K562 (cell line): ENCODE measurements around the gene CD248. TPM values are rescaled to one million over a fixed set of nuclear protein-coding genes. Genes with fewer than 3 reads are reported as not detected.

Experiments used
- ATAC-seq: fragments of 200-7000 bp; cut with Tn5 transposase; 3 replicates; pipeline ENCODE4 v1.9.1; 2020; ENCODE audit warnings: moderate library complexity
- BruUV-seq: library from RNA; stranded (reverse); fragments of 400-500 nt; replicated peaks from 2 replicates; lab custom pipeline; 2021; lab: Mats Ljungman, UMichigan
- CTCF ChIA-PET: fragments of 300-600 bp; formaldehyde crosslinking; extraction: SDS; loops from one replicate; lab custom pipeline; 2021; ENCODE audit warnings: low intra/inter-chr PET ratio; lab: Yijun Ruan, JAX
- POLR2A ChIA-PET: fragments of 300-600, 350-650 bp; sonication (Branson Sonifier 250); formaldehyde crosslinking; extraction: SDS; loops from one replicate; lab custom pipeline; 2021; ENCODE audit warnings: antibody characterized with exemption, inconsistent platforms; lab: Yijun Ruan, JAX
- DNase-seq, 4 experiments: peaks; one replicate each; pipeline versions ENCODE4 v3.0.0 to v3.0.0-alpha.2; 2011 to 2018; ENCODE audit warnings: low spot score in 3 of 4, mixed read lengths in 3 of 4; ENCODE audit errors: extremely low read depth in 1 of 4
- FAIRE-seq: peaks from 2 replicates; lab custom pipeline; 2011; peaks lifted over from hg19 to GRCh38; lab: Jason Lieb, UNC
- H2AFZ ChIP-seq: 2 replicates; pipeline ENCODE4 v1.6.0; 2011; ENCODE audit warnings: low read depth, low read length, control low read depth, inconsistent platforms
- H3K27ac ChIP-seq: fragments of 200-600 bp; 3 replicates; pipeline ENCODE4 v1.8.0; 2011; ENCODE audit warnings: low read depth, mild to moderate bottlenecking, control low read depth, inconsistent platforms, low read length, moderate library complexity, mixed read lengths; ENCODE audit errors: extremely low read depth
- H3K27me3 ChIP-seq, 2 experiments: fragments of 300-600 bp in 1 of 2; 2 replicates in 1 of 2; 3 replicates in 1 of 2; pipeline versions ENCODE4 v1.6.0 to v1.8.0; 2011; ENCODE audit warnings: inconsistent platforms in 2 of 2, low read length in 2 of 2, mild to moderate bottlenecking in 1 of 2, mixed read lengths in 1 of 2, moderate library complexity in 1 of 2; ENCODE audit not compliant: control insufficient read depth in 2 of 2, insufficient read depth in 2 of 2
- H3K36me3 ChIP-seq: fragments of 300-600 bp; 3 replicates; pipeline ENCODE4 v1.8.0; 2011; ENCODE audit warnings: mild to moderate bottlenecking, low read length, inconsistent platforms; ENCODE audit not compliant: control insufficient read depth, insufficient read depth
- H3K4me1 ChIP-seq, 2 experiments: fragments of 200-600 bp in 1 of 2; replicated peaks in 1 of 2; 2 replicates in 1 of 2; 3 replicates in 1 of 2; pipeline versions ENCODE4 v1.5.1 to v1.8.0; 2011; ENCODE audit warnings: inconsistent platforms in 2 of 2, low read length in 2 of 2, mild to moderate bottlenecking in 1 of 2, mixed read lengths in 1 of 2, moderate library complexity in 1 of 2; ENCODE audit not compliant: control insufficient read depth in 2 of 2, insufficient read depth in 2 of 2
- H3K4me2 ChIP-seq: 2 replicates; pipeline ENCODE4 v1.6.1; 2011; ENCODE audit warnings: low read length, control low read depth, inconsistent platforms, mixed read lengths; ENCODE audit not compliant: insufficient read depth
- H3K4me3 ChIP-seq: fragments of 200-600 bp; sonication (generic), shearing (Covaris generic); 2 replicates; pipeline ENCODE4 v1.5.1; 2016; ENCODE audit warnings: control low read depth, inconsistent platforms
- H3K79me2 ChIP-seq: fragments of 200-600 bp; 3 replicates; pipeline ENCODE4 v1.8.0; 2011; ENCODE audit warnings: low read length, inconsistent platforms; ENCODE audit not compliant: control insufficient read depth, insufficient read depth
- H3K9ac ChIP-seq, 2 experiments: 2 replicates each; pipeline versions ENCODE4 v1.6.0 to v1.6.1; 2011; ENCODE audit warnings: low read depth in 2 of 2, low read length in 2 of 2, control low read depth in 1 of 2, inconsistent platforms in 1 of 2, mild to moderate bottlenecking in 1 of 2, mixed read lengths in 1 of 2; ENCODE audit not compliant: insufficient read depth in 1 of 2
- H3K9me1 ChIP-seq: one replicate; pipeline ENCODE4 v1.6.0; 2011; ENCODE audit warnings: inconsistent platforms, mild to moderate bottlenecking, low read length, moderate library complexity; ENCODE audit not compliant: control insufficient read depth, insufficient read depth
- H3K9me3 ChIP-seq: replicated peaks from 2 replicates; pipeline ENCODE4 v1.5.1; 2011; ENCODE audit warnings: low read depth, low read length, inconsistent platforms; ENCODE audit not compliant: control insufficient read depth, insufficient read depth
- H4K20me1 ChIP-seq: replicated peaks from 2 replicates; pipeline ENCODE4 v1.6.1; 2011; ENCODE audit warnings: low read length, inconsistent platforms, mixed read lengths; ENCODE audit not compliant: control insufficient read depth, insufficient read depth
- CREBBP ChIP-seq: IDR thresholded peaks from one replicate; pipeline ENCODE4 v1.6.1; 2012; ENCODE audit warnings: low read depth, mild to moderate bottlenecking, control low read depth, inconsistent platforms, low read length
- EP400 ChIP-seq: fragments of 450-650 bp; IDR thresholded peaks from 2 replicates; pipeline ENCODE4 v1.6.1; 2017; ENCODE audit warnings: antibody characterized with exemption, mild to moderate bottlenecking, moderate library complexity
- FOSL1 ChIP-seq: fragments of 200-800 bp; sonication (Bioruptor generic); conservative IDR thresholded peaks from 2 replicates; pipeline ENCODE4 v1.6.1; 2016; ENCODE audit warnings: missing genetic modification characterization, missing compliant biosample characterization
- HSF4 ChIP-seq: fragments of 250-450 bp; sonication (Bioruptor Pico); IDR thresholded peaks from 2 replicates; pipeline ENCODE4 v2.1.2; 2022; ENCODE audit warnings: mild to moderate bottlenecking, moderate library complexity, borderline replicate concordance
- NELFE ChIP-seq: IDR thresholded peaks from 2 replicates; pipeline ENCODE4 v1.6.1; 2011; ENCODE audit warnings: mild to moderate bottlenecking; ENCODE audit not compliant: insufficient read depth, insufficient read length
- NFIC ChIP-seq: fragments of 450-650 bp; IDR thresholded peaks from 2 replicates; pipeline ENCODE4 v1.6.1; 2017; ENCODE audit warnings: mild to moderate bottlenecking, inconsistent platforms
- ZBTB17 ChIP-seq: fragments of 450-650 bp; formaldehyde crosslinking; IDR thresholded peaks from 2 replicates; pipeline ENCODE4 v1.4.0; 2020; ENCODE audit warnings: mild to moderate bottlenecking
- ZBTB7A ChIP-seq: IDR thresholded peaks from 2 replicates; pipeline ENCODE4 v1.6.1; 2011; ENCODE audit warnings: low read depth, mild to moderate bottlenecking, low read length, moderate library complexity, borderline replicate concordance; ENCODE audit not compliant: control insufficient read depth
- ZNF124 ChIP-seq: sonication (generic); formaldehyde crosslinking; IDR thresholded peaks from 2 replicates; pipeline ENCODE4 v1.8.1; 2022; ENCODE audit warnings: missing genetic modification reagents
- ZNF436 ChIP-seq: fragments of 250-450, 450-650 bp; sonication (Bioruptor Pico); formaldehyde crosslinking; IDR thresholded peaks from 2 replicates; pipeline ENCODE4 v1.7.0; 2020; ENCODE audit warnings: mild to moderate bottlenecking
- ZNF76 ChIP-seq: fragments of 250-450 bp; sonication (Bioruptor Pico); IDR thresholded peaks from 2 replicates; pipeline ENCODE4 v1.4.0; 2020; ENCODE audit warnings: mild to moderate bottlenecking, moderate library complexity, borderline replicate concordance
- ZNF780A ChIP-seq: fragments of 250-450 bp; sonication (Bioruptor Pico); IDR thresholded peaks from 2 replicates; pipeline ENCODE4 v1.5.0; 2021; ENCODE audit warnings: mild to moderate bottlenecking
- WGBS: fragments of 100-300 bp; shearing (Covaris generic); methylation state at CpG from one replicate; pipeline ENCODE4 v1.1.6; 2016; ENCODE audit warnings: low coverage, mixed read lengths; ENCODE audit not compliant: insufficient coverage; ENCODE audit errors: missing lambda C conversion rate; 5-methylcytosine and 5-hydroxymethylcytosine counted together
- in situ Hi-C: fragments of 300-500 bp; cut with MboI; formaldehyde crosslinking; loops from 4 replicates; pipeline ENCODE4 v1.15.0; 2018; ENCODE audit warnings: inconsistent platforms, mixed read lengths
- intact Hi-C: fragments of 100-400 bp; cut with micrococcal nuclease; formaldehyde crosslinking; loops from 2 replicates; pipeline ENCODE4 v1.14.2; 2022
- polyA plus RNA-seq, 8 experiments: library from polyadenylated mRNA; depleted of rRNA in 4 of 8; stranded (reverse) in 5 of 8; unstranded in 3 of 8; fragments of >200 nt; fragmentation: Nextera tagmentation in 2 of 8; fragmentation: Illumina TruSeq in 1 of 8; extraction: Ambion mirVana in 2 of 8; extraction: Trizol in 1 of 8; gene quantifications; 2 replicates each; pipeline versions ENCODE4 v1.2.1 to v1.2.3, GENCODE V29; 2011 to 2014; ENCODE audit warnings: inconsistent platforms in 1 of 8, missing spikeins in 1 of 8
- total RNA-seq, 7 experiments: library from RNA; depleted of rRNA in 6 of 7; stranded (reverse); fragments of >200 nt in 6 of 7; fragmentation: Illumina TruSeq in 2 of 7; extraction: Trizol in 2 of 7; gene quantifications; 2 replicates each; pipeline versions ENCODE4 v1.2.1 to v1.2.3, GENCODE V29; 2011 to 2021; ENCODE audit warnings: low replicate concordance in 1 of 7
- TF ChIP-seq, protein P1 (sequence below): fragments of 150-350 bp; conservative IDR thresholded peaks from 2 replicates; pipeline ENCODE4 v1.6.1; 2014; ENCODE audit warnings: low read length

CD248 gene
- total and polyA plus RNA-seq, 9 of the 15 experiments (the other 6 are each of a cell fraction or from before 2014, with no cell fraction given), result 0.09 TPM; not detected in 8

GRCh38 chr11:66339686-66340483, 23.0 kb upstream of the CD248 start:
- FAIRE-seq, result no peak
- intact Hi-C loops (no loop called here), in situ Hi-C loops (no loop called here)
- ChIA-PET CTCF (no interaction called here), POLR2A (interaction anchor here (0.6 to 1.0 kb wide), 5 partner anchors 9 to 991 kb away, joined by 3 to 6 read pairs (median 3); partner anchors contain the start of gene YIF1A)
- no peak for ATAC-seq
- Histone ChIP-seq H3K9ac (no peak overlapping the region), H3K9me1 (no peaks in the 10 kb centered on the region), H4K20me1 (peaks cover 3% of the 10 kb centered on the region; the same call in 1 of the 2 replicates), H3K79me2 (peaks cover 18% of the 10 kb centered on the region), H3K4me1 (peaks cover 19 to 33% of the 10 kb centered on the region in 2 experiments), H2AFZ (no peak overlapping the region), H3K4me2 (no peak overlapping the region), H3K4me3 (no peak overlapping the region), H3K9me3 (no peaks in the 10 kb centered on the region), H3K27ac (no peak overlapping the region), H3K27me3 (no peaks in the 10 kb centered on the region), H3K36me3 (peaks cover 61% of the 10 kb centered on the region; the same call in 2 of the 3 replicates)
- TF ChIP-seq CREBBP (no peak), ZBTB17 (no peak), ZNF780A (CRISPR knock-in tag) (no peak), EP400 (no peak), ZNF124 (CRISPR knock-in tag) (no peak), HSF4 (CRISPR knock-in tag) (no peak), NFIC (no peak), ZNF436 (no peak), FOSL1 (tag) (no peak), NELFE (no peak), ZBTB7A (no peak), ZNF76 (CRISPR knock-in tag) (no peak)
- TF ChIP-seq, protein P1, sequence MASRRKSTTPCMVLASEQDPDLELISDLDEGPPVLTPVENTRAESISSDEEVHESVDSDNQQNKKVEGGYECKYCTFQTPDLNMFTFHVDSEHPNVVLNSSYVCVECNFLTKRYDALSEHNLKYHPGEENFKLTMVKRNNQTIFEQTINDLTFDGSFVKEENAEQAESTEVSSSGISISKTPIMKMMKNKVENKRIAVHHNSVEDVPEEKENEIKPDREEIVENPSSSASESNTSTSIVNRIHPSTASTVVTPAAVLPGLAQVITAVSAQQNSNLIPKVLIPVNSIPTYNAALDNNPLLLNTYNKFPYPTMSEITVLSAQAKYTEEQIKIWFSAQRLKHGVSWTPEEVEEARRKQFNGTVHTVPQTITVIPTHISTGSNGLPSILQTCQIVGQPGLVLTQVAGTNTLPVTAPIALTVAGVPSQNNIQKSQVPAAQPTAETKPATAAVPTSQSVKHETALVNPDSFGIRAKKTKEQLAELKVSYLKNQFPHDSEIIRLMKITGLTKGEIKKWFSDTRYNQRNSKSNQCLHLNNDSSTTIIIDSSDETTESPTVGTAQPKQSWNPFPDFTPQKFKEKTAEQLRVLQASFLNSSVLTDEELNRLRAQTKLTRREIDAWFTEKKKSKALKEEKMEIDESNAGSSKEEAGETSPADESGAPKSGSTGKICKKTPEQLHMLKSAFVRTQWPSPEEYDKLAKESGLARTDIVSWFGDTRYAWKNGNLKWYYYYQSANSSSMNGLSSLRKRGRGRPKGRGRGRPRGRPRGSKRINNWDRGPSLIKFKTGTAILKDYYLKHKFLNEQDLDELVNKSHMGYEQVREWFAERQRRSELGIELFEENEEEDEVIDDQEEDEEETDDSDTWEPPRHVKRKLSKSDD, result no peak
- no peak for DNase-seq
- 74% methylated on average over 14 of the region's 14 CpGs for WGBS
- no TSS peak for BruUV-seq
